Activated CD8-positive, alpha-beta memory T cell treated with anti-CD3 and anti-CD28 coated beads for 1 hour (primary cell): ENCODE results near the gene TMEM267.
"Not testable (repeated sequence)": the region's sequence is repeated elsewhere in the genome, so short reads cannot be mapped to it uniquely, and the experiment has no call there.

Experiments
- DNase-seq, 2 donors: peaks; one replicate each; pipeline ENCODE4 v3.0.0-alpha.2; 2020; ENCODE audit warnings: low read depth in 1 of 2; ENCODE audit errors: extremely low read depth in 1 of 2

The TMEM267 gene

DNA sequence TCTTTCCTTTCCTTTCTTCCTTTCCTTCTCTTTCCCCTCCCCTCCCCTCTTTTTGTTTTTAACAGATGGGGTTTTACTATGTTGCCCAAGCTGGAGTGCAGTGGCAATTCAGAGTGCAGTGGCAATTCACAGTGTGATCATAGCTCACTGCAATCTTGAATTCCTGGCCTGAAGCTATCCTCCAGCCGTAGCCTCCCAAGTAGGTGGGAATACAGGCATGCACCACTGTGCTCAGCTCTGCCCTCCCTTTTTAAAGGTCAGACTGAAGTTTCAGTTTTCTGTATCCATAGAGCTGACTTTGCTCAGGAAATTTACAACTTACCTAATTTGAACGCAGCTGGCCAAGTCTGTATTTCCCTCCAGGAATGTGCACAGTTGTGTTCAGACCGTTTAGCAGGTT, 72.2 kb downstream of the TMEM267 start:
- no peak for DNase-seq

GRCh38 chr5:43410414-43410813, 73.3 kb downstream of the TMEM267 start:
- DNase-seq = no peak

DNA sequence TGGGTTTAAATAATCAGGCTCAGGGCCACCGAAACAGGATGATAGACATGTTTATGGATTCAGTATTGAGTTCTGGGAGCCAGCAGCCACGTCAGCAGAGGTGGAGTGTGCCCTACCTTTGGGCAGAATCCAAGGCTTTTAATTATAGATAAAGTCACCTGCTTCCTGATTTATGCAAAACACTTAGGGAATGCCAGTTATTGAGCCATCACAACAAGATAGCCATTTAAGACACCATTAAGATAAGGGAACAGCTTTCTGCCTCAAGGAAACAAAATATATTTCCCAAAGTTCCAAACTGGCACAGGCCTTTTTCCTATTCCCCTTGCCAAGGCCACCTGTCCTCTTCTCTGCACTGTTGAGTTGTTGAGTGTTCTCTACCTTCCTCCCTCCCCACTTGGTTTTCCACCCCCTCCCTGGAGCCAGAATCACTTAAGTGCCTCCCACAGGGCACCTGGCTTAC, 73.8 kb downstream of the TMEM267 start:
- no peak for DNase-seq

DNA sequence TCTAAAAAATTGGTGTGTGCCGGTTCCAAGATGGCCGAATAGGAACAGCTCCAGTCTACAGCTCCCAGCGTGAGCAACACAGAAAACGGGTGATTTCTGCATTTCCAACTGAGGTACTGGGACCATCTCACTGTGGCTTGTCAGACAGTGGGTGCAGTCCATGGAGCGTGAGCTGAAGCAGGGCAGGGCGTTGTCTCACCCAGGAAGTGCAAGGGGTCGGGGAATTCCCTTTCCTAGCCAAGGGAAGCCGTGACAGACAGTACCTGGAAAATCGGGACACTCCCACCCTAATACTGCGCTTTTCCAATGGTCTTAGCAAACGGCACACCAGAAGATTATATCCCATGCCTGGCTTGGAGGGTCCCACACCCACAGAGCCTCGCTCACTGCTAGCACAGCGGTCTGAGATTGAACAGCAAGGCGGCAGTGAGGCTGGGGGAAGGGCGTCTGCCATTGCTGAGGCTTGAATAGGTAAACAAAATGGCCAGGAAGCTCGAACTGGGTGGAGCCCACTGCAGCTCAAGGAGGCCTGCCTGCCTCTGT, 81.1 kb downstream of the TMEM267 start:
- not testable (repeated sequence) for DNase-seq

DNA sequence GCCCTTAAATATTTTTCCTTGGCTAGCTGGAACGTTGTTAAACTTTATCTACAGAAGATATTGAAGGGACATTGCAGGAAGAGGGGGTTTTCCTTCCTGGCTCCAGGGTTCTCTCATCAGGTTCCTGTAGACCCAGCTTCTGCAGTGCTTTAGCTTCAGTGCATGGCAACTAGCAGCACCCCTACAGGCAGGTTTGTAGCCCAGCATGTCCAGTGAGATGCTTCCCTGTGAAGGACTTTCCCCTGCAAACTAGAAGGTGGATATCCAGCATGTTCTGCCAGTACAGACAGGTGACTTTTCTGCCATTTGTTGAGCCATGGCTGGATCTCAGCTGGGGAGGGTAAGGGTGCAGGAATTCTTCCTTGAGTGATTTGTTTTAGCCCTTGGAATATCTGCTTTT, 81.8 kb downstream of the TMEM267 start:
- DNase-seq = no peak

DNA sequence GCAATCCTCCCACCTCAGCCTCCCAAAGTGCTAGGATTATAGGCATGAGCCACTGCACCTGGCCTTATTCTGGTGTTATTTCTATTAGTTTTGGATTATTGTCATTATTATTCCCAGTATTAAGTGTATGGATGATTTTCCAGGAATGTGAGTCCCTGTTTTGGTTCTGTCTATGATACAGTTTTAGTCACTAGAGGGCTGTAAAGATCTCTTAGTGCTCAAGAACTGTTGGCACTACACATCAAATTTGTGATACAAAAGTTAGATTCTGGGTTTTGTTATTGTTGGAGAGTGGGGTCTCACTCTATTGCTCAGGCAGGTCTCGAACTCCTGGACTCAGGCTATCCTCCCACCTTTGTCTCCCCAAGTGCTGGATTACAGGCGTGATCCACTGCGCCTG, 83.6 kb downstream of the TMEM267 start:
- no peak for DNase-seq

DNA sequence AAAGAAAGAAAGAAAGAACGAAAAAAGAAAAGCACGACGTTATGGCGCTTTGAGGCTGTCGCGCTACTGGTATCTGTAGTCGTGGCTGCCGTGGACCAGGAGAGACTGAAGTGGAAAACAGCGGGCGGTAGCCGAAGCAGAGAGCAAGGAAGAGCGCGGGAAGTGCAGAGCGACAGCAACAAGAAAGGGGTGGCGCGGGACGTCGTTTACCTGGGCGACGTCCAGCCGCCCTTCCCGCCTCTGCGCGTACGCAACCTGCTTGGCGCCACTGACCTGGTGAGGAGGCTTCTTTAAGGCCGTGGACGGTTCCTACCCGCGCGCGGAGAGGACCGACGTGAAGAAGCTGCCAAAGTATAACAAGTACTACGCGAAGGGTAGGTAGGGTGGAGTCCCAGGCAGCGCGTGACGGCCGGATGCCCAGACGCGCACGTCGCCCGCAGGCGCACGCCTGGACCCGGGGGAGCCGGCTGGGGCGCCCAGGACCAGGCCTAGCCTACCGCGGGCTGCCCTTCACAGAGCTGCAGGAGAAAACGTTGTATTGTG, 86.8 kb downstream of the TMEM267 start:
- DNase-seq = peak; percentile 12 to 41
